Panc1 (cell line): Measurements from ENCODE around the gene MATN4. TPM values are rescaled to one million over a fixed set of nuclear protein-coding genes. Genes with fewer than 3 reads are reported as not detected.

Experiments
- ATAC-seq: fragments of 200-7000 bp; cut with Tn5 transposase; 2 replicates; pipeline ENCODE4 v1.9.1; 2020; ENCODE audit warnings: mild to moderate bottlenecking, moderate library complexity
- BruUV-seq: library from RNA; stranded (reverse); fragments of 400-500 nt; replicated peaks from 2 replicates; lab custom pipeline; 2021; lab: Mats Ljungman, UMichigan
- CTCF ChIA-PET: fragments of 300-600 bp; sonication (Branson Sonifier 250); formaldehyde crosslinking; loops from one replicate; lab custom pipeline; 2022; ENCODE audit warnings: antibody characterized with exemption; lab: Charles Lee
- POLR2A ChIA-PET: fragments of 300-600 bp; sonication (Branson Sonifier 250); formaldehyde crosslinking; loops from one replicate; lab custom pipeline; 2022; ENCODE audit warnings: antibody characterized with exemption; lab: Charles Lee
- DNase-seq: peaks from one replicate; pipeline ENCODE4 v3.0.0-alpha.2; 2010; ENCODE audit warnings: low read depth, low spot score
- H3K27ac ChIP-seq: 2 replicates; pipeline ENCODE4 v1.5.1; 2011; ENCODE audit warnings: mild to moderate bottlenecking, low read length, inconsistent platforms
- H3K27me3 ChIP-seq: fragments of 200-500 bp; sonication (Bioruptor generic); 2 replicates; pipeline ENCODE4 v1.6.0; 2014; ENCODE audit warnings: low read length, inconsistent platforms; ENCODE audit not compliant: control insufficient read depth, insufficient read depth
- H3K36me3 ChIP-seq: fragments of 200-500 bp; sonication (Bioruptor generic); 2 replicates; pipeline ENCODE4 v1.5.1; 2014; ENCODE audit warnings: inconsistent platforms, mild to moderate bottlenecking, low read length, moderate library complexity; ENCODE audit not compliant: control insufficient read depth, insufficient read depth
- H3K4me1 ChIP-seq: 2 replicates; pipeline ENCODE4 v1.5.1; 2011; ENCODE audit warnings: inconsistent platforms, mild to moderate bottlenecking, low read length, moderate library complexity; ENCODE audit not compliant: control insufficient read depth, insufficient read depth
- H3K4me3 ChIP-seq, 2 experiments: 2 replicates each; pipeline ENCODE4 v1.5.1; 2011 to 2012; ENCODE audit warnings: low read depth in 2 of 2, low read length in 2 of 2, mild to moderate bottlenecking in 2 of 2, inconsistent platforms in 1 of 2, moderate library complexity in 1 of 2
- H3K9me3 ChIP-seq: fragments of 200-500 bp; sonication (Bioruptor generic); 2 replicates; pipeline ENCODE4 v1.5.1; 2014; ENCODE audit warnings: low read depth, mild to moderate bottlenecking, inconsistent platforms, low read length, moderate library complexity; ENCODE audit not compliant: control insufficient read depth, insufficient read depth
- POLR2AphosphoS5 ChIP-seq: IDR thresholded peaks from 2 replicates; pipeline ENCODE4 v1.6.1; 2012; ENCODE audit warnings: mild to moderate bottlenecking, low read depth, low read length, moderate library complexity
- SIN3A ChIP-seq: IDR thresholded peaks from 2 replicates; pipeline ENCODE4 v1.6.1; 2012; ENCODE audit warnings: low read depth, mild to moderate bottlenecking, low read length, moderate library complexity, borderline replicate concordance; ENCODE audit not compliant: insufficient read depth
- TCF7L2 ChIP-seq: IDR thresholded peaks from 2 replicates; pipeline ENCODE4 v1.6.1; 2011; ENCODE audit warnings: mild to moderate bottlenecking, low read depth, low read length, inconsistent platforms
- in situ Hi-C: cut with HindIII; loops from 2 replicates; pipeline ENCODE4 v1.10.0; 2016; ENCODE audit warnings: low sequenced_read_pairs, low pct_unique_long_range_greater_than_20kb
- intact Hi-C: fragments of 100-400 bp; cut with micrococcal nuclease; formaldehyde crosslinking; loops from one replicate; pipeline ENCODE4 v1.10.0; 2022; ENCODE audit not compliant: unreplicated experiment
- total RNA-seq: library from RNA; stranded (reverse); gene quantifications from one replicate; pipeline ENCODE4 v1.2.1, GENCODE V29; 2021; ENCODE audit not compliant: unreplicated experiment
- TF ChIP-seq, protein P1 (sequence below): fragments of 450-650 bp; IDR thresholded peaks from 2 replicates; pipeline ENCODE4 v1.5.1; 2017; ENCODE audit warnings: mild to moderate bottlenecking
- TF ChIP-seq, protein P2 (sequence below), 2 experiments: IDR thresholded peaks; 2 replicates each; pipeline ENCODE4 v1.6.1; 2011 to 2012; ENCODE audit warnings: low read depth in 2 of 2, control low read depth in 1 of 2, low read length in 1 of 2, mild to moderate bottlenecking in 1 of 2, moderate library complexity in 1 of 2; ENCODE audit not compliant: insufficient read depth in 1 of 2

MATN4 gene
- total RNA-seq, 1 experiment from 2014 or later = 0.15 TPM

DNA sequence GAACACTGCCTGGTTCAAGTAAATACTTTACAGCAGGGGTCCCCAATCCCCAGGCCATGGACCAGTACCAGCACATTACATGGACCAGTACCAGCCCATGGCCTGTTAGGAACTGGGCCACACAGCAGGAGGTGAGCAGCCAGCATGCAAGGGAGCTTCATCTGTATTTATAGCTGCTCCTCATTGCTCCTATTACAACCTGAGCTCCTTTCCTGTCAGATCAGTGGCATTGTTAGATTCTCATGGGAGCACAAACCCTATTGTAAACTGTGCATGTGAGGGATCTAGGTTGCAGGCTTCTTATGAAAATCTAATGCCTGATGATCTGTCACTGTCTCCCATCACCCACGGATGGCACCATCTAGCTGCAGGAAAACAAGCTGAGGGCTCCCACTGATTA lies 13.4 kb downstream of the MATN4 start:
- no TSS peak for BruUV-seq
- in situ Hi-C loops = no loop called here
- Histone ChIP-seq H3K27ac (no peak overlapping the region), H3K9me3 (peaks cover 4% of the 10 kb centered on the region; the same call in 1 of the 2 replicates), H3K4me3 (no peak overlapping the region), H3K27me3 (peaks cover 2% of the 10 kb centered on the region; the same call in 1 of the 2 replicates), H3K36me3 (no peaks in the 10 kb centered on the region), H3K4me1 (no peaks in the 10 kb centered on the region)
- ATAC-seq = no peak
- TF ChIP-seq SIN3A (no peak), POLR2AphosphoS5 (no peak), TCF7L2 (no peak)
- TF ChIP-seq, protein P1, sequence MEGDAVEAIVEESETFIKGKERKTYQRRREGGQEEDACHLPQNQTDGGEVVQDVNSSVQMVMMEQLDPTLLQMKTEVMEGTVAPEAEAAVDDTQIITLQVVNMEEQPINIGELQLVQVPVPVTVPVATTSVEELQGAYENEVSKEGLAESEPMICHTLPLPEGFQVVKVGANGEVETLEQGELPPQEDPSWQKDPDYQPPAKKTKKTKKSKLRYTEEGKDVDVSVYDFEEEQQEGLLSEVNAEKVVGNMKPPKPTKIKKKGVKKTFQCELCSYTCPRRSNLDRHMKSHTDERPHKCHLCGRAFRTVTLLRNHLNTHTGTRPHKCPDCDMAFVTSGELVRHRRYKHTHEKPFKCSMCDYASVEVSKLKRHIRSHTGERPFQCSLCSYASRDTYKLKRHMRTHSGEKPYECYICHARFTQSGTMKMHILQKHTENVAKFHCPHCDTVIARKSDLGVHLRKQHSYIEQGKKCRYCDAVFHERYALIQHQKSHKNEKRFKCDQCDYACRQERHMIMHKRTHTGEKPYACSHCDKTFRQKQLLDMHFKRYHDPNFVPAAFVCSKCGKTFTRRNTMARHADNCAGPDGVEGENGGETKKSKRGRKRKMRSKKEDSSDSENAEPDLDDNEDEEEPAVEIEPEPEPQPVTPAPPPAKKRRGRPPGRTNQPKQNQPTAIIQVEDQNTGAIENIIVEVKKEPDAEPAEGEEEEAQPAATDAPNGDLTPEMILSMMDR = no peak
- TF ChIP-seq, protein P2, sequence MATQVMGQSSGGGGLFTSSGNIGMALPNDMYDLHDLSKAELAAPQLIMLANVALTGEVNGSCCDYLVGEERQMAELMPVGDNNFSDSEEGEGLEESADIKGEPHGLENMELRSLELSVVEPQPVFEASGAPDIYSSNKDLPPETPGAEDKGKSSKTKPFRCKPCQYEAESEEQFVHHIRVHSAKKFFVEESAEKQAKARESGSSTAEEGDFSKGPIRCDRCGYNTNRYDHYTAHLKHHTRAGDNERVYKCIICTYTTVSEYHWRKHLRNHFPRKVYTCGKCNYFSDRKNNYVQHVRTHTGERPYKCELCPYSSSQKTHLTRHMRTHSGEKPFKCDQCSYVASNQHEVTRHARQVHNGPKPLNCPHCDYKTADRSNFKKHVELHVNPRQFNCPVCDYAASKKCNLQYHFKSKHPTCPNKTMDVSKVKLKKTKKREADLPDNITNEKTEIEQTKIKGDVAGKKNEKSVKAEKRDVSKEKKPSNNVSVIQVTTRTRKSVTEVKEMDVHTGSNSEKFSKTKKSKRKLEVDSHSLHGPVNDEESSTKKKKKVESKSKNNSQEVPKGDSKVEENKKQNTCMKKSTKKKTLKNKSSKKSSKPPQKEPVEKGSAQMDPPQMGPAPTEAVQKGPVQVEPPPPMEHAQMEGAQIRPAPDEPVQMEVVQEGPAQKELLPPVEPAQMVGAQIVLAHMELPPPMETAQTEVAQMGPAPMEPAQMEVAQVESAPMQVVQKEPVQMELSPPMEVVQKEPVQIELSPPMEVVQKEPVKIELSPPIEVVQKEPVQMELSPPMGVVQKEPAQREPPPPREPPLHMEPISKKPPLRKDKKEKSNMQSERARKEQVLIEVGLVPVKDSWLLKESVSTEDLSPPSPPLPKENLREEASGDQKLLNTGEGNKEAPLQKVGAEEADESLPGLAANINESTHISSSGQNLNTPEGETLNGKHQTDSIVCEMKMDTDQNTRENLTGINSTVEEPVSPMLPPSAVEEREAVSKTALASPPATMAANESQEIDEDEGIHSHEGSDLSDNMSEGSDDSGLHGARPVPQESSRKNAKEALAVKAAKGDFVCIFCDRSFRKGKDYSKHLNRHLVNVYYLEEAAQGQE (IDR thresholded peaks at IDR 0.05; ENCODE audit: insufficient read depth in 1 of 2, low read depth in 2 of 2, low read length in 1 of 2) = no peak
- ChIA-PET CTCF (interaction anchor here (1.2 to 3.3 kb wide), 4 partner anchors 8 to 251 kb away, joined by 4 to 15 read pairs (median 9); no protein-coding TSS in a partner anchor), POLR2A (interaction anchor here (0.5 to 0.6 kb wide), 2 partner anchors 737 to 901 kb away, joined by 3 read pairs; no protein-coding TSS in a partner anchor)
- no peak for DNase-seq
- intact Hi-C loops = loop anchor here (5.0 to 10.0 kb wide), 2 partner anchors 190 to 252 kb away; partner anchors contain the start of gene KCNS1

DNA sequence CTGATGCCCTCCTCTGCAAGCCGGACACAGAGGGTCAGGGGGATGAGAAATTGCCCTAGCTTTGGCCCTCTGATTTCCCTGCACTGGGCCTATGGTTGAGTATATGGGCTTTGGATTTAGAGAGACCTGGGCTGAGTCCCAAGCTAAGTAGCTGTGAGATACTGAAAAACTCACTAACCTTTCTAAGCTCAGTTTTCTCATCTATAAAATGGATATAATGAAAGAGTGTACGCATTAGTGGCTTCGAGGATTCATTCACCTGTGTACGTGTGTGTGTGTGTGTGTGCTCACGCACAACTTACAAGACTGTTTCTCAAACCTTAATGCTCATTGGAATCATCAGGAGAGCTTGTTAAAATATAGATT lies 14.1 kb downstream of the MATN4 start:
- Histone ChIP-seq H3K9me3 (peaks cover 4% of the 10 kb centered on the region; the same call in 1 of the 2 replicates), H3K27me3 (peaks cover 2% of the 10 kb centered on the region; the same call in 1 of the 2 replicates), H3K27ac (no peak overlapping the region; the same call in 1 of the 2 replicates), H3K36me3 (no peaks in the 10 kb centered on the region), H3K4me3 (peak overlapping the region; percentile 57 to 66), H3K4me1 (no peaks in the 10 kb centered on the region)
- BruUV-seq = no TSS peak
- ChIA-PET POLR2A (interaction anchor here (0.5 to 0.6 kb wide), 2 partner anchors 736 to 902 kb away, joined by 3 read pairs; no protein-coding TSS in a partner anchor), CTCF (interaction anchor here (0.6 to 3.3 kb wide), 11 partner anchors 9 to 339 kb away, joined by 3 to 15 read pairs (median 4); no protein-coding TSS in a partner anchor)
- ATAC-seq (no peak), DNase-seq (no peak)
- in situ Hi-C loops = no loop called here
- intact Hi-C loops = loop anchor here (5.0 to 10.0 kb wide), 2 partner anchors 189 to 252 kb away; partner anchors contain the start of gene KCNS1
- no peak for TF ChIP-seq SIN3A
- TF ChIP-seq POLR2AphosphoS5 = no peak
- TF ChIP-seq, protein P2 (IDR thresholded peaks at IDR 0.05; ENCODE audit: insufficient read depth in 1 of 2, low read depth in 2 of 2, low read length in 1 of 2) = no peak
- TF ChIP-seq, protein P1 = no peak; the same call in none of the 2 replicates
- TF ChIP-seq TCF7L2 = no peak
